Uterus (tissue), 4 donors: ENCODE data around the gene VPS37D. TPM values are rescaled to one million over a fixed set of nuclear protein-coding genes. Genes with fewer than 3 reads are reported as not detected.

ENCODE experiments used
- DNase-seq, 2 donors: peaks; one replicate each; pipeline ENCODE4 v3.0.0-alpha.2; 2019 to 2020
- H3K27ac ChIP-seq, 2 donors: fragments of 200-600 bp; sonication (generic); 1 replicate in 1 of 2; 2 replicates in 1 of 2; pipeline ENCODE4 v1.5.1; 2016 to 2018
- H3K27me3 ChIP-seq, 2 donors: fragments of 200-600 bp; sonication (generic); one replicate each; pipeline ENCODE4 v1.5.1; 2018 to 2019; ENCODE audit warnings: control low read depth in 1 of 2
- H3K36me3 ChIP-seq, 2 donors: fragments of 200-600 bp; sonication (generic); one replicate each; pipeline ENCODE4 v1.5.1; 2019; ENCODE audit warnings: control low read depth in 1 of 2
- H3K4me1 ChIP-seq, 2 donors: fragments of 200-600 bp; sonication (generic); one replicate each; pipeline ENCODE4 v1.5.1; 2018 to 2019; ENCODE audit warnings: control low read depth in 1 of 2
- H3K4me3 ChIP-seq, 2 donors: fragments of 200-600 bp; sonication (generic); 1 replicate in 1 of 2; 2 replicates in 1 of 2; pipeline ENCODE4 v1.5.1; 2018 to 2019; ENCODE audit warnings: mild to moderate bottlenecking in 1 of 2
- H3K9me3 ChIP-seq, 2 donors: fragments of 200-600 bp; sonication (generic); one replicate each; pipeline ENCODE4 v1.5.1; 2019; ENCODE audit warnings: control low read depth in 1 of 2
- POLR2A ChIP-seq, 2 donors: fragments of 450-650 bp; IDR thresholded peaks; one replicate each; pipeline ENCODE4 v1.6.1; 2016; ENCODE audit warnings: antibody characterized with exemption in 2 of 2, mild to moderate bottlenecking in 1 of 2, moderate library complexity in 1 of 2
- intact Hi-C: fragments of 100-400 bp; cut with DNase I; formaldehyde crosslinking; loops from one replicate; pipeline ENCODE4 v1.15.1; 2023; ENCODE audit warnings: low total_unique reads
- total RNA-seq, 4 donors: library from RNA; depleted of rRNA in 3 of 4; stranded (reverse); fragments of >200 nt in 3 of 4; gene quantifications; one replicate each; pipeline versions ENCODE4 v1.1.0 to v1.2.4, GENCODE V29; 2014 to 2023
- TF ChIP-seq, protein P1 (sequence below), 4 experiments: fragments of 200-600 bp in 2 of 4; fragments of 450-650 bp in 2 of 4; sonication (generic) in 2 of 4; IDR thresholded peaks; one replicate each; pipeline ENCODE4 v1.5.1; 2016 to 2019; ENCODE audit warnings: antibody characterized with exemption in 4 of 4, mild to moderate bottlenecking in 2 of 4, moderate library complexity in 1 of 4
- donor health status: DM: yes; HTN: yes; CAD: no.

Gene VPS37D
- total RNA-seq, 4 donors from 2014 or later: 6.7 to 9.3 (median 8.8) TPM; not detected in 1

DNA sequence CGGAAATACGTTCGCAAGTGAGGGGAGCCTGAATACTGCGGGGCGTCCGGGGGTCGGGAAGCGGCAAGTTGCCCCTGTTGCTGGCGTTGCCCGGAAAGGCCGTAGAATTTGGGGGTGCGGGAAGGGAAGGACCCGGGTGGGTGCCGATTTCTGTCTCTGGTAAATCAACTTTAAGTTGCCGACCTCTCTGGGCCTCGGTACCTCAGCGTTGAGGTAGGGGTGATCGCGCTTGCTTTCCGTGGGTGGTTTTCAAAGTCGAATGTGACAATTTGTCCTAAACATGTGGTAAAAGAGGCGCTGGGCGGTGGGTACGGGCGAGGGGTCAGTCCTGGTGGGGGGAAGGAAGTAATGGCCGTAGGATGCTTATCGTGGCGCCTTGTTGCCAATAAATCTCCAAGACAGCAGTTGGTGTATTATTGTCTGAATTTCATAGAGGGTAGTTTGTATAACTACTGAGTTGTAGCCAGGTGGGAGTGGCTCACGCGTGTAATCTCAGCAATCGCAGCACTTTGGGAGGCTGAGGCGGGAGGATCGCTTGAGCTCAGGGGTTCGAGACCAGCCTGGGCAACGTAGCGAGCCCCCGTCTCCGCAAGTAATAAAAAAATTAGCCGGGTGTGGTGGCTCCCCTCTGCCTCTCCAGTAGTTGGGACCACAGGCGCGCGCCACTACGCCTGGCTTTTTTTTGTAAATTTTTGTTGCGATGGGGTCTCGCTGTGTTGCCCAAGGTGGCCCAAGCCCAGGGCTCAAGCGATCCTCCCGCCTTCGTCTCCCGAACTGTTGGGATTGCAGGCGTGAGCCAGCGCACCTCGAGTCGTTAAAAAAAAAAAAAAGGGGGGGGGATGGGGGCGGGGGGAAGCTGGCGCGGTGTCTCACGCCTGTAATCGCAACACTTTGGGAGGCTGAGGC lies 16.4 kb downstream of the VPS37D start:
- intact Hi-C loops: no loop called here
- peaks cover 0 to 16% of the 10 kb centered on the region in 2 donors for H3K4me1 ChIP-seq
- no peak for TF ChIP-seq POLR2A (IDR thresholded peaks at IDR 0.05)

DNA sequence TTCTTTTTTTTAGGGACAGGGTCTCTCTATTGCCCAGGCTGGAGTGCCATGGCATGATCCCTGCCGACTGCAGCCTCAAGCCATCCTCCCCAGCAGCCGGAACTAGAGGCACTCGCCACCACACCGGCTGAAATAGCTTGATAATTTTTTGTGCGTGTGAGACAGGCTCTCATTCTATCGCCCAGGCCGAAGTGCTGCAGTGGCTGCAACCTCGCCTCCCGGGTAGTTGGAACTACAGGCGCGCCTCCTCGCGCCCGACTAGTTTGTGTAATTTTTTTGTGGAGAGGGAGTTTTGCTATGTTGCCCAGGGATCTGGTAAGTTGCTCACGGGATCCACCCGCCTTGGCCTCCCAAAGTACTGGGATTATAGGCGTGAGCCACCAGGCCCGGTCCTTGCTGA lies 17.7 kb downstream of the VPS37D start:
- H3K27ac ChIP-seq: no peak overlapping the region
- no peak for DNase-seq
- H3K4me1 ChIP-seq: peaks cover 0 to 16% of the 10 kb centered on the region in 2 donors
- no peak overlapping the region for H3K4me3 ChIP-seq
- no peaks in the 10 kb centered on the region for H3K36me3 ChIP-seq
- no peaks in the 10 kb centered on the region for H3K27me3 ChIP-seq
- no peaks in the 10 kb centered on the region for H3K9me3 ChIP-seq
- TF ChIP-seq, protein P1, sequence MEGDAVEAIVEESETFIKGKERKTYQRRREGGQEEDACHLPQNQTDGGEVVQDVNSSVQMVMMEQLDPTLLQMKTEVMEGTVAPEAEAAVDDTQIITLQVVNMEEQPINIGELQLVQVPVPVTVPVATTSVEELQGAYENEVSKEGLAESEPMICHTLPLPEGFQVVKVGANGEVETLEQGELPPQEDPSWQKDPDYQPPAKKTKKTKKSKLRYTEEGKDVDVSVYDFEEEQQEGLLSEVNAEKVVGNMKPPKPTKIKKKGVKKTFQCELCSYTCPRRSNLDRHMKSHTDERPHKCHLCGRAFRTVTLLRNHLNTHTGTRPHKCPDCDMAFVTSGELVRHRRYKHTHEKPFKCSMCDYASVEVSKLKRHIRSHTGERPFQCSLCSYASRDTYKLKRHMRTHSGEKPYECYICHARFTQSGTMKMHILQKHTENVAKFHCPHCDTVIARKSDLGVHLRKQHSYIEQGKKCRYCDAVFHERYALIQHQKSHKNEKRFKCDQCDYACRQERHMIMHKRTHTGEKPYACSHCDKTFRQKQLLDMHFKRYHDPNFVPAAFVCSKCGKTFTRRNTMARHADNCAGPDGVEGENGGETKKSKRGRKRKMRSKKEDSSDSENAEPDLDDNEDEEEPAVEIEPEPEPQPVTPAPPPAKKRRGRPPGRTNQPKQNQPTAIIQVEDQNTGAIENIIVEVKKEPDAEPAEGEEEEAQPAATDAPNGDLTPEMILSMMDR (IDR thresholded peaks at IDR 0.05): no peak
- TF ChIP-seq POLR2A (IDR thresholded peaks at IDR 0.05): no peak
- intact Hi-C loops: no loop called here

More for the DNA sequence above, 16.4 kb downstream of the VPS37D start:
- H3K4me3 ChIP-seq: peak overlapping the region; percentile 70 to 81
- no peaks in the 10 kb centered on the region for H3K9me3 ChIP-seq
- H3K27me3 ChIP-seq: no peaks in the 10 kb centered on the region
- no peak for DNase-seq
- peak overlapping the region; percentile 30 to 73 for H3K27ac ChIP-seq
- no peaks in the 10 kb centered on the region for H3K36me3 ChIP-seq

DNA sequence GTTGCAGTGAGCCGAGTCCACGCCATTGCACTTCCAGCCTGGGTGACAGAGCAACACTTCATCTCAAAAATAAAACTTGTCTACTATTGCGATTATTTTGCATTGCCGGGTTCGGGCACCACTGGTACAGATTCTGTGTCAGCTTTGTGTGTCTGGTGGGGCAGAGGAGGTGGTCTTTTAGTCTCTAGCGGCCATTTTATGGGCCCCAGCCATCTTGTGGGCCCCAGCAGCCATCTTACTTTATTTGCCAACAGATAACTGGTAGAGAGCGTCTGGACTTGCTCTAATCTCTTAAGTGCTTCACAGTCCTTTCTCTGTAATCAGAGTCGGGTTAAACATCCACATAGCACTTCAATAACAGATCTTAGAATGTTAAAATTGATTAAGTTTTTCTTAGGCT lies 20.7 kb downstream of the VPS37D start:
- H3K36me3 ChIP-seq: no peaks in the 10 kb centered on the region
- intact Hi-C loops: no loop called here
- no peak for TF ChIP-seq POLR2A (IDR thresholded peaks at IDR 0.05)
- TF ChIP-seq, protein P1 (IDR thresholded peaks at IDR 0.05): no peak
- no peaks in the 10 kb centered on the region for H3K27me3 ChIP-seq
- DNase-seq: no peak
- H3K4me3 ChIP-seq: no peak overlapping the region
- H3K27ac ChIP-seq: no peak overlapping the region
- no peaks in the 10 kb centered on the region for H3K9me3 ChIP-seq
- H3K4me1 ChIP-seq: no peaks in the 10 kb centered on the region

- TF ChIP-seq, protein P1 (IDR thresholded peaks at IDR 0.05): no peak
- TF ChIP-seq POLR2A (IDR thresholded peaks at IDR 0.05): no peak
- H3K27ac ChIP-seq: no peak overlapping the region
- H3K36me3 ChIP-seq: no peaks in the 10 kb centered on the region
- no peak for DNase-seq
- H3K27me3 ChIP-seq: no peaks in the 10 kb centered on the region
- intact Hi-C loops: no loop called here
- no peak overlapping the region for H3K4me3 ChIP-seq
- H3K9me3 ChIP-seq: no peaks in the 10 kb centered on the region
- H3K4me1 ChIP-seq: no peaks in the 10 kb centered on the region
Measured at GRCh38 chr7:73690646-73691045, 23.0 kb downstream of the VPS37D start.

- no peak overlapping the region for H3K27ac ChIP-seq
- no peak for DNase-seq
- intact Hi-C loops: no loop called here
- no peaks in the 10 kb centered on the region for H3K36me3 ChIP-seq
- no peak overlapping the region for H3K4me3 ChIP-seq
- H3K27me3 ChIP-seq: no peaks in the 10 kb centered on the region
- TF ChIP-seq POLR2A (IDR thresholded peaks at IDR 0.05): no peak
- H3K9me3 ChIP-seq: no peaks in the 10 kb centered on the region
- H3K4me1 ChIP-seq: no peaks in the 10 kb centered on the region
Measured at GRCh38 chr7:73696372-73696771, 28.7 kb downstream of the VPS37D start.

DNA sequence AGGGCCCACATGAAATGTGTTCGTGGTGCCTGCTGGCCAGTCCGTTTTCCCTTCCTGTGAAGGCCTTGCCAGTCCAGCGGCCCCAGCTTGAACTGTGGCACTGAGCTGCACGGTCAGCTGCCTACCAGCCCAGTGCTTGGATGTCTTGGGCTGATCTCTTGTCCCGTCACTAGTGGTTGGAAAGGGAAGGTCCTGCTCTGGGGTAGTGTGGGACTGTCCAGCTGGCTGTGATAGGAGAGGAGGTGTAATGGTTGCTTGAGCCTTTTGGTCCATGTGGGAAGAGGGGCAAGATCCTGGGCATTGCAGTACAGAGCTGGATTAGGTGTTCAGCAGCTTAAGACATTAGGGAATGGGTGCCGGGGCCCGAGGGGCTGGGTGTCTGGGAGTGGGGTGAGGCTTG lies 30.8 kb downstream of the VPS37D start:
- no peak for TF ChIP-seq POLR2A (IDR thresholded peaks at IDR 0.05)
- TF ChIP-seq, protein P1 (IDR thresholded peaks at IDR 0.05): no peak
- H3K36me3 ChIP-seq: no peaks in the 10 kb centered on the region
- H3K4me1 ChIP-seq: no peaks in the 10 kb centered on the region
- no peak for DNase-seq
- H3K4me3 ChIP-seq: no peak overlapping the region
- H3K27me3 ChIP-seq: no peaks in the 10 kb centered on the region
- no peak overlapping the region for H3K27ac ChIP-seq
- H3K9me3 ChIP-seq: no peaks in the 10 kb centered on the region
- intact Hi-C loops: no loop called here
